ENCODE measurements around the gene USP9Y. TPM values are rescaled to one million over a fixed set of nuclear protein-coding genes. Genes with fewer than 3 reads are reported as not detected.

The USP9Y gene
- total RNA-seq, 1 donor from 2014 or later = not detected

DNA sequence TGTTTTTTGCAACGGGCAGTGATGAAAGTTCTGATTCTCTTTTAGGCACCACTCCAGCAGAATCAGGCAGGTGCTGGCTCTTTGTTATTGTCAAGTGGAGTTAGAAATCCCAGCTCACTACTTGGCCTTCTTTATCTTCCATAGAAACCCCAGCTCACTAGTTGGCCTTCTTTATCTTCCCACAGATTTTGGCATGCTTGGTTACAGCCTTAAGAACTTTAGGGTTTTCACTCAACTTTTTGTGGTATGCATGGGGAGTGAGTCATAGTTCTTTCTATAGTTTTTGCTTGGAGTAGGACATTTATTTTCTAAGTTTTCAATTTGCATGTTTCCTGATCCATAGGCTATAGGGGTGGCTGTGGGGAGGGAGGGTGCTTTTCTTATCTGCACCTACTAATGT is 55.0 kb downstream of the USP9Y start:
- H3K27ac Mint-ChIP-seq (ENCODE audit: unreplicated experiment) = no peak overlapping the region
- TF ChIP-seq, protein P1, sequence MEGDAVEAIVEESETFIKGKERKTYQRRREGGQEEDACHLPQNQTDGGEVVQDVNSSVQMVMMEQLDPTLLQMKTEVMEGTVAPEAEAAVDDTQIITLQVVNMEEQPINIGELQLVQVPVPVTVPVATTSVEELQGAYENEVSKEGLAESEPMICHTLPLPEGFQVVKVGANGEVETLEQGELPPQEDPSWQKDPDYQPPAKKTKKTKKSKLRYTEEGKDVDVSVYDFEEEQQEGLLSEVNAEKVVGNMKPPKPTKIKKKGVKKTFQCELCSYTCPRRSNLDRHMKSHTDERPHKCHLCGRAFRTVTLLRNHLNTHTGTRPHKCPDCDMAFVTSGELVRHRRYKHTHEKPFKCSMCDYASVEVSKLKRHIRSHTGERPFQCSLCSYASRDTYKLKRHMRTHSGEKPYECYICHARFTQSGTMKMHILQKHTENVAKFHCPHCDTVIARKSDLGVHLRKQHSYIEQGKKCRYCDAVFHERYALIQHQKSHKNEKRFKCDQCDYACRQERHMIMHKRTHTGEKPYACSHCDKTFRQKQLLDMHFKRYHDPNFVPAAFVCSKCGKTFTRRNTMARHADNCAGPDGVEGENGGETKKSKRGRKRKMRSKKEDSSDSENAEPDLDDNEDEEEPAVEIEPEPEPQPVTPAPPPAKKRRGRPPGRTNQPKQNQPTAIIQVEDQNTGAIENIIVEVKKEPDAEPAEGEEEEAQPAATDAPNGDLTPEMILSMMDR (IDR thresholded peaks at IDR 0.05) = no peak
- no peaks in the 10 kb centered on the region for H3K36me3 Mint-ChIP-seq (ENCODE audit: unreplicated experiment)
- H3K4me3 Mint-ChIP-seq (ENCODE audit: unreplicated experiment) = no peak overlapping the region
- no peaks in the 10 kb centered on the region for H3K9me3 Mint-ChIP-seq (ENCODE audit: unreplicated experiment)
- no peak for DNase-seq (ENCODE audit: extremely low spot score, unreplicated experiment)
- H3K4me1 Mint-ChIP-seq (ENCODE audit: unreplicated experiment) = no peaks in the 10 kb centered on the region
- no peaks in the 10 kb centered on the region for H3K27me3 Mint-ChIP-seq (ENCODE audit: unreplicated experiment)

GRCh38 chrY:12765976-12766375 is 64.9 kb downstream of the USP9Y start:
- Mint-ChIP-seq H3K27me3 (ENCODE audit: unreplicated experiment) (no peaks in the 10 kb centered on the region), H3K9me3 (ENCODE audit: unreplicated experiment) (no peaks in the 10 kb centered on the region), H3K36me3 (ENCODE audit: unreplicated experiment) (no peaks in the 10 kb centered on the region), H3K27ac (ENCODE audit: unreplicated experiment) (no peak overlapping the region), H3K4me1 (ENCODE audit: unreplicated experiment) (no peaks in the 10 kb centered on the region), H3K4me3 (ENCODE audit: unreplicated experiment) (no peak overlapping the region)
- no peak for DNase-seq (ENCODE audit: extremely low spot score, unreplicated experiment)
- TF ChIP-seq, protein P1 (IDR thresholded peaks at IDR 0.05) = no peak

GRCh38 chrY:12784521-12784920 is 83.5 kb downstream of the USP9Y start:
- TF ChIP-seq, protein P1 (IDR thresholded peaks at IDR 0.05) = no peak
- no peaks in the 10 kb centered on the region for H3K9me3 Mint-ChIP-seq (ENCODE audit: unreplicated experiment)
- DNase-seq (ENCODE audit: extremely low spot score, unreplicated experiment) = no peak
- no peaks in the 10 kb centered on the region for H3K27me3 Mint-ChIP-seq (ENCODE audit: unreplicated experiment)
- no peaks in the 10 kb centered on the region for H3K4me1 Mint-ChIP-seq (ENCODE audit: unreplicated experiment)
- H3K27ac Mint-ChIP-seq (ENCODE audit: unreplicated experiment) = no peak overlapping the region
- H3K4me3 Mint-ChIP-seq (ENCODE audit: unreplicated experiment) = no peak overlapping the region
- no peaks in the 10 kb centered on the region for H3K36me3 Mint-ChIP-seq (ENCODE audit: unreplicated experiment)

- Mint-ChIP-seq H3K9me3 (ENCODE audit: unreplicated experiment) (no peaks in the 10 kb centered on the region), H3K27me3 (ENCODE audit: unreplicated experiment) (no peaks in the 10 kb centered on the region), H3K36me3 (ENCODE audit: unreplicated experiment) (no peaks in the 10 kb centered on the region), H3K4me3 (ENCODE audit: unreplicated experiment) (no peak overlapping the region), H3K27ac (ENCODE audit: unreplicated experiment) (no peak overlapping the region), H3K4me1 (ENCODE audit: unreplicated experiment) (no peaks in the 10 kb centered on the region)
- TF ChIP-seq, protein P1 (IDR thresholded peaks at IDR 0.05) = no peak
- DNase-seq (ENCODE audit: extremely low spot score, unreplicated experiment) = no peak
Observed at GRCh38 chrY:12793999-12794398, 93.0 kb downstream of the USP9Y start.

DNA sequence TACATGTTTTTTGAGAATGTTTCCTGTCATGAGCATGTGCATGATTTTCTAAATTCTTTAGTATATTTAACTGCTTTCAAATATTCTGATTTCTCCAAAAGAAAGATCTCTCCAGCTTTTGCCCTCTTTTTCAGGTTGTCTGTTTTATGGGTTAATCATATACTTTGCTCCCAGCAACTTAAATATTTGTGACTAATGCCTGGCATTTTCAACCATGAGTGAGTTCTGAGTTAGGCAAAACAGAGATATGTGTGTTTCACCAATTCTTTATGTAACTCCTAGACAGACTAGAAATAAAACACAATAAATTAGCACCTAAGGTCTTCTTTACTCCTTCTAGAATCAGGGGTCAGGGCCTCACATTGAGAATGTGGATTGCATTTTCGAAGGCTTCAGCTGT is 107.0 kb downstream of the USP9Y start:
- no peaks in the 10 kb centered on the region for H3K36me3 Mint-ChIP-seq (ENCODE audit: unreplicated experiment)
- no peaks in the 10 kb centered on the region for H3K9me3 Mint-ChIP-seq (ENCODE audit: unreplicated experiment)
- H3K27me3 Mint-ChIP-seq (ENCODE audit: unreplicated experiment) = no peaks in the 10 kb centered on the region
- H3K4me1 Mint-ChIP-seq (ENCODE audit: unreplicated experiment) = no peaks in the 10 kb centered on the region
- H3K27ac Mint-ChIP-seq (ENCODE audit: unreplicated experiment) = no peak overlapping the region
- DNase-seq (ENCODE audit: extremely low spot score, unreplicated experiment) = no peak
- no peak overlapping the region for H3K4me3 Mint-ChIP-seq (ENCODE audit: unreplicated experiment)
- TF ChIP-seq, protein P1 (IDR thresholded peaks at IDR 0.05) = no peak

Data from osteocyte (in vitro differentiated cells).